GM10847 (cell line): ENCODE results near the gene KCNMB1.

Experiments used
- POLR2A ChIP-seq: IDR thresholded peaks from 2 replicates; pipeline ENCODE4 v1.6.1; 2011; ENCODE audit not compliant: insufficient read length; ENCODE audit errors: extremely low read depth

Gene KCNMB1

GRCh38 chr5:170365011-170365410 lies 24.2 kb downstream of the KCNMB1 start:
- no peak for TF ChIP-seq POLR2A

- TF ChIP-seq POLR2A = no peak
Measured at GRCh38 chr5:170363671-170364070, 25.5 kb downstream of the KCNMB1 start.

- no peak for TF ChIP-seq POLR2A
Measured at GRCh38 chr5:170362656-170363055, 26.5 kb downstream of the KCNMB1 start.

- TF ChIP-seq POLR2A = no peak
Measured at GRCh38 chr5:170362102-170362501, 27.1 kb downstream of the KCNMB1 start.

- TF ChIP-seq POLR2A = no peak
Measured at GRCh38 chr5:170361616-170362015, 27.6 kb downstream of the KCNMB1 start.

GRCh38 chr5:170361116-170361515 lies 28.1 kb downstream of the KCNMB1 start:
- TF ChIP-seq POLR2A = no peak

GRCh38 chr5:170360709-170361108 lies 28.5 kb downstream of the KCNMB1 start:
- no peak for TF ChIP-seq POLR2A

- TF ChIP-seq POLR2A = no peak
Measured at GRCh38 chr5:170357955-170358444, 31.2 kb downstream of the KCNMB1 start.

- TF ChIP-seq POLR2A = no peak
Measured at GRCh38 chr5:170355601-170356098, 33.5 kb downstream of the KCNMB1 start.

GRCh38 chr5:170353961-170354360 lies 35.2 kb downstream of the KCNMB1 start:
- TF ChIP-seq POLR2A = no peak

- TF ChIP-seq POLR2A = no peak
Measured at GRCh38 chr5:170353011-170353761, 36.0 kb downstream of the KCNMB1 start.

- TF ChIP-seq POLR2A = no peak
Measured at GRCh38 chr5:170348137-170348633, 41.0 kb downstream of the KCNMB1 start.

- TF ChIP-seq POLR2A = no peak
Measured at GRCh38 chr5:170347022-170347567, 42.1 kb downstream of the KCNMB1 start.

- no peak for TF ChIP-seq POLR2A
Measured at GRCh38 chr5:170345971-170346370, 43.2 kb downstream of the KCNMB1 start.

- TF ChIP-seq POLR2A = no peak
Measured at GRCh38 chr5:170343177-170343576, 46.0 kb downstream of the KCNMB1 start.

GRCh38 chr5:170342153-170342725 lies 46.9 kb downstream of the KCNMB1 start:
- no peak for TF ChIP-seq POLR2A
